ENCODE measurements around the gene TCF20.

Gene TCF20

GRCh38 chr22:42304324-42304790 lies 33.9 kb upstream of the TCF20 start:
- Mint-ChIP-seq H3K4me1 (peaks cover 73% of the 10 kb centered on the region), H3K36me3 (no peaks in the 10 kb centered on the region), H3K27ac (no peak overlapping the region), H3K9me3 (no peaks in the 10 kb centered on the region), H3K27me3 (no peaks in the 10 kb centered on the region), H3K4me3 (no peak overlapping the region)

GRCh38 chr22:42303396-42304323 lies 33.2 kb upstream of the TCF20 start:
- no peaks in the 10 kb centered on the region for H3K9me3 Mint-ChIP-seq
- no peaks in the 10 kb centered on the region for H3K36me3 Mint-ChIP-seq
- H3K4me3 Mint-ChIP-seq = no peak overlapping the region
- peaks cover 79% of the 10 kb centered on the region for H3K4me1 Mint-ChIP-seq
- no peaks in the 10 kb centered on the region for H3K27me3 Mint-ChIP-seq
- H3K27ac Mint-ChIP-seq = no peak overlapping the region

GRCh38 chr22:42301742-42302102 lies 31.3 kb upstream of the TCF20 start:
- H3K27ac Mint-ChIP-seq = no peak overlapping the region
- peaks cover 82% of the 10 kb centered on the region for H3K4me1 Mint-ChIP-seq
- no peaks in the 10 kb centered on the region for H3K9me3 Mint-ChIP-seq
- H3K27me3 Mint-ChIP-seq = no peaks in the 10 kb centered on the region
- H3K4me3 Mint-ChIP-seq = no peak overlapping the region
- no peaks in the 10 kb centered on the region for H3K36me3 Mint-ChIP-seq

- peaks cover 86% of the 10 kb centered on the region for H3K4me1 Mint-ChIP-seq
- peak overlapping the region; percentile 79 for H3K27ac Mint-ChIP-seq
- no peaks in the 10 kb centered on the region for H3K27me3 Mint-ChIP-seq
- no peaks in the 10 kb centered on the region for H3K9me3 Mint-ChIP-seq
- H3K4me3 Mint-ChIP-seq = peak overlapping the region; percentile 80
- no peaks in the 10 kb centered on the region for H3K36me3 Mint-ChIP-seq
Observed at GRCh38 chr22:42301077-42301741, 30.8 kb upstream of the TCF20 start.

GRCh38 chr22:42300259-42301076 lies 30.0 kb upstream of the TCF20 start:
- Mint-ChIP-seq H3K4me3 (peak overlapping the region; percentile 80), H3K9me3 (no peaks in the 10 kb centered on the region), H3K36me3 (no peaks in the 10 kb centered on the region), H3K27me3 (no peaks in the 10 kb centered on the region), H3K27ac (peak overlapping the region; percentile 84), H3K4me1 (peaks cover 91% of the 10 kb centered on the region)

- Mint-ChIP-seq H3K4me1 (peaks cover 92% of the 10 kb centered on the region), H3K27me3 (no peaks in the 10 kb centered on the region), H3K4me3 (peak overlapping the region; percentile 80), H3K36me3 (no peaks in the 10 kb centered on the region), H3K27ac (peak overlapping the region; percentile 84), H3K9me3 (no peaks in the 10 kb centered on the region)
Observed at GRCh38 chr22:42299586-42300258, 29.3 kb upstream of the TCF20 start.

GRCh38 chr22:42298746-42299145 lies 28.3 kb upstream of the TCF20 start:
- H3K4me3 Mint-ChIP-seq = peak overlapping the region; percentile 15
- no peaks in the 10 kb centered on the region for H3K9me3 Mint-ChIP-seq
- H3K36me3 Mint-ChIP-seq = no peaks in the 10 kb centered on the region
- H3K27ac Mint-ChIP-seq = no peak overlapping the region
- H3K4me1 Mint-ChIP-seq = peaks cover 93% of the 10 kb centered on the region
- H3K27me3 Mint-ChIP-seq = no peaks in the 10 kb centered on the region

GRCh38 chr22:42297778-42298177 lies 27.3 kb upstream of the TCF20 start:
- no peaks in the 10 kb centered on the region for H3K36me3 Mint-ChIP-seq
- no peaks in the 10 kb centered on the region for H3K27me3 Mint-ChIP-seq
- H3K4me3 Mint-ChIP-seq = no peak overlapping the region
- no peaks in the 10 kb centered on the region for H3K9me3 Mint-ChIP-seq
- H3K27ac Mint-ChIP-seq = peak overlapping the region; percentile 25
- peaks cover 89% of the 10 kb centered on the region for H3K4me1 Mint-ChIP-seq

GRCh38 chr22:42296883-42297282 lies 26.4 kb upstream of the TCF20 start:
- Mint-ChIP-seq H3K27me3 (no peaks in the 10 kb centered on the region), H3K27ac (no peak overlapping the region), H3K9me3 (no peaks in the 10 kb centered on the region), H3K4me1 (peaks cover 80% of the 10 kb centered on the region), H3K36me3 (no peaks in the 10 kb centered on the region), H3K4me3 (no peak overlapping the region)

- no peaks in the 10 kb centered on the region for H3K27me3 Mint-ChIP-seq
- no peaks in the 10 kb centered on the region for H3K36me3 Mint-ChIP-seq
- H3K27ac Mint-ChIP-seq = no peak overlapping the region
- no peak overlapping the region for H3K4me3 Mint-ChIP-seq
- no peaks in the 10 kb centered on the region for H3K9me3 Mint-ChIP-seq
- peaks cover 82% of the 10 kb centered on the region for H3K4me1 Mint-ChIP-seq
Observed at GRCh38 chr22:42296381-42296853, 26.0 kb upstream of the TCF20 start.

- Mint-ChIP-seq H3K27me3 (no peaks in the 10 kb centered on the region), H3K27ac (peak overlapping the region; percentile 46), H3K4me1 (peaks cover 64% of the 10 kb centered on the region), H3K36me3 (no peaks in the 10 kb centered on the region), H3K9me3 (no peaks in the 10 kb centered on the region), H3K4me3 (no peak overlapping the region)
Observed at GRCh38 chr22:42294034-42294985, 23.9 kb upstream of the TCF20 start.

GRCh38 chr22:42292732-42293520 lies 22.5 kb upstream of the TCF20 start:
- Mint-ChIP-seq H3K27me3 (no peaks in the 10 kb centered on the region), H3K4me1 (peaks cover 50% of the 10 kb centered on the region), H3K36me3 (no peaks in the 10 kb centered on the region), H3K4me3 (no peak overlapping the region), H3K9me3 (no peaks in the 10 kb centered on the region), H3K27ac (no peak overlapping the region)

GRCh38 chr22:42291287-42291686 lies 20.8 kb upstream of the TCF20 start:
- Mint-ChIP-seq H3K27ac (no peak overlapping the region), H3K4me1 (peaks cover 48% of the 10 kb centered on the region), H3K4me3 (no peak overlapping the region), H3K27me3 (no peaks in the 10 kb centered on the region), H3K9me3 (no peaks in the 10 kb centered on the region), H3K36me3 (no peaks in the 10 kb centered on the region)

Measured in activated naive CD4-positive, alpha-beta T cell treated with anti-CD3 and anti-CD28 coated beads, Interleukin-2, amount 50 U/mL, for 24 hours (primary cell).